ENCODE data around the gene JPH2.
A peak's percentile ranks its signal among the peaks of the same experiment; 100 is the strongest.

GRCh38 chr20:44092551-44093248 is 94.3 kb downstream of the JPH2 start:
- TF ChIP-seq CTCF (IDR thresholded peaks at IDR 0.05) (peak in 3 of 4 experiments; percentile 31 to 43 (median 37)), POLR2AphosphoS5 (IDR thresholded peaks at IDR 0.05) (no peak), POLR2A (IDR thresholded peaks at IDR 0.05) (no peak), EP300 (IDR thresholded peaks at IDR 0.05) (no peak)
